HepG2 (cell line): ENCODE results near the gene HPS4. TPM values are rescaled to one million over a fixed set of nuclear protein-coding genes. Genes with fewer than 3 reads are reported as not detected.

Source experiments
- ELF3 ChIP-seq: IDR thresholded peaks from 2 replicates; pipeline ENCODE4 v1.6.1; 2016; ENCODE audit warnings: missing genetic modification reagents, missing compliant biosample characterization
- FOXO1 ChIP-seq: sonication (generic); formaldehyde crosslinking; IDR thresholded peaks from 2 replicates; pipeline ENCODE4 v1.4.0; 2020; ENCODE audit warnings: missing genetic modification reagents
- KLF6 ChIP-seq: IDR thresholded peaks from 2 replicates; pipeline ENCODE4 v1.8.0; 2016; ENCODE audit warnings: missing biosample characterization, missing genetic modification reagents
- ZNF343 ChIP-seq: sonication (generic); formaldehyde crosslinking; IDR thresholded peaks from 2 replicates; pipeline ENCODE4 v1.4.0; 2020; ENCODE audit warnings: mild to moderate bottlenecking, missing genetic modification reagents
- ZNF484 ChIP-seq: sonication (generic); formaldehyde crosslinking; IDR thresholded peaks from 2 replicates; pipeline ENCODE4 v1.5.1; 2020; ENCODE audit warnings: mild to moderate bottlenecking, low read depth, missing genetic modification reagents, borderline replicate concordance
- ZNF737 ChIP-seq: sonication (generic); formaldehyde crosslinking; IDR thresholded peaks from 2 replicates; pipeline ENCODE4 v1.5.0; 2020; ENCODE audit warnings: missing genetic modification reagents, mild to moderate bottlenecking, borderline replicate concordance
- polyA plus RNA-seq, 8 experiments: library from polyadenylated mRNA; depleted of rRNA in 3 of 8; stranded (reverse) in 7 of 8; unstranded in 1 of 8; fragments of >200 nt; fragmentation: Illumina TruSeq in 4 of 8; extraction: Trizol in 4 of 8; gene quantifications; 2 replicates each; pipeline versions ENCODE4 v1.2.1 to v1.2.3, GENCODE V29; 2011 to 2016; ENCODE audit warnings: low read depth in 4 of 8, missing spikeins in 1 of 8, mixed read lengths in 1 of 8; ENCODE audit not compliant: insufficient read depth in 1 of 8
- total RNA-seq, 5 experiments: library from RNA; depleted of rRNA; stranded (reverse); fragments of >200 nt; fragmentation: Illumina TruSeq; extraction: Trizol; gene quantifications; 2 replicates each; pipeline ENCODE4 v1.2.3, GENCODE V29; 2016; ENCODE audit warnings: low read depth in 1 of 5
- TF ChIP-seq, protein P1 (sequence below): sonication (generic); formaldehyde crosslinking; IDR thresholded peaks from 2 replicates; pipeline ENCODE4 v1.8.0; 2022; ENCODE audit warnings: missing genetic modification reagents, low read depth, mild to moderate bottlenecking, borderline replicate concordance
- TF ChIP-seq, protein P2 (sequence below): sonication (generic); formaldehyde crosslinking; IDR thresholded peaks from 2 replicates; pipeline ENCODE4 v1.4.0; 2020; ENCODE audit warnings: missing genetic modification reagents, mild to moderate bottlenecking, borderline replicate concordance
- TF ChIP-seq, protein P3 (sequence below), 2 experiments: sonication (generic) in 1 of 2; formaldehyde crosslinking in 1 of 2; IDR thresholded peaks; 2 replicates each; pipeline versions ENCODE4 v1.4.0 to v1.6.1; 2016 to 2020; ENCODE audit warnings: borderline replicate concordance in 1 of 2, low read depth in 1 of 2, mild to moderate bottlenecking in 1 of 2, missing genetic modification reagents in 1 of 2
- TF ChIP-seq, protein P4 (sequence below): sonication (generic); formaldehyde crosslinking; IDR thresholded peaks from 2 replicates; pipeline ENCODE4 v1.5.1; 2020; ENCODE audit warnings: mild to moderate bottlenecking, missing genetic modification reagents, borderline replicate concordance

HPS4 gene
- total and polyA plus RNA-seq, 2 of the 13 experiments (the other 11 are each of a cell fraction or from before 2014, with no cell fraction given) = 27.4 to 34.0 TPM

DNA sequence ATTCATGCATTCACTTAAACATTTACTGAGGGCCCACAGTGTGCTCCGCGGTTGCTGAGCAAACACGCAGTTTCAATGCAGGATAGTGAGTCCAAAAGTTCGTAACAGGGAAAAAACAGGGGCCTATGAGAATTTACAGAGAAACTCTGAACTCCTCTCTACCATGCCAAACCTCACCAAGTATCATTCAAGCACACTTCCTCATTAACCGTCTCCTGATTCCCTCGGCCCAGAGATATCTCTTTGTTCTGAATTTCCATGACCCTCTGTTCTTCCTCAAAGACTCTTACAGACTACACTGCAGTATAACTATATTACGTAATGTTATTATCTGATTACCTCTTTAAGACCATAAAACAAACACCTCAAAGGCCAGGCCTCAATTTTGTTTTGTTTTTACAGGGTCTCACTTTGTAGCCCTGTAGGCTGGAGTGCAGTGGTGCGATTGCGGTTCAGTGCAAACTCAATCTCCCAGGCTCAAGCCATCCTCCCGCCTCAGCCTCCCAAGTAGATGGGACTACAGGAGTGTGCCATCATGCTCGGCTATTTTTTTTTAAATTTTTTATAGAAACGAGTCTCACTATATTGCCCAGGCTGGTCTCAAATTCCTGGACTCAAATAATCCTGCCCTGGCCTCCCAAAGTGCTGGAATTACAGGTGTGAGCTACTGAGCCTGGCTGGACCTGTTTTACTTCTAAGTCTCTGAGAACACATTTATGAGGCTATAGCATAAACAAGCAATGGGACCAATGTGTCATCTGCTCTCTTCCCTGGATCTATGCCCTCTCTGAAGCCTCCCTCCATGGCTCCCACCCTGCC is 3.6 kb downstream of the HPS4 start (continued):
- TF ChIP-seq, protein P1, sequence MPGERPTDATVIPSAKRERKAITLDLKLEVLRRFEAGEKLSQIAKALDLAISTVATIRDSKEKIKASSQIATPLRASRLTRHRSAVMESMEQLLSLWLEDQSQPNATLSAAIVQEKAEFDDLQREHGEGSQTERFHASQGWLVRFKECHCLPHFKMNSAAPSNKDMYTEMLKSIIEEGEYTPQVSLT (CRISPR knock-in tag) = no peak
- TF ChIP-seq, protein P2, sequence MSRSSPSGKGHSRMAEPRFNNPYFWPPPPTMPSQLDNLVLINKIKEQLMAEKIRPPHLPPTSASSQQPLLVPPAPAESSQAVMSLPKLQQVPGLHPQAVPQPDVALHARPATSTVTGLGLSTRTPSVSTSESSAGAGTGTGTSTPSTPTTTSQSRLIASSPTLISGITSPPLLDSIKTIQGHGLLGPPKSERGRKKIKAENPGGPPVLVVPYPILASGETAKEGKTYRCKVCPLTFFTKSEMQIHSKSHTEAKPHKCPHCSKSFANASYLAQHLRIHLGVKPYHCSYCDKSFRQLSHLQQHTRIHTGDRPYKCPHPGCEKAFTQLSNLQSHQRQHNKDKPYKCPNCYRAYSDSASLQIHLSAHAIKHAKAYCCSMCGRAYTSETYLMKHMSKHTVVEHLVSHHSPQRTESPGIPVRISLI (CRISPR knock-in tag) = 0 out of 2 replicates have a peak, but pooled peaks have one; percentile 36
- TF ChIP-seq ZNF343 = no peak
- TF ChIP-seq ELF3 = peak; percentile 28
- TF ChIP-seq ZNF484 (CRISPR knock-in tag) = no peak
- TF ChIP-seq FOXO1 (CRISPR knock-in tag) = no peak
- TF ChIP-seq ZNF737 (CRISPR knock-in tag) = no peak
- TF ChIP-seq, protein P3, sequence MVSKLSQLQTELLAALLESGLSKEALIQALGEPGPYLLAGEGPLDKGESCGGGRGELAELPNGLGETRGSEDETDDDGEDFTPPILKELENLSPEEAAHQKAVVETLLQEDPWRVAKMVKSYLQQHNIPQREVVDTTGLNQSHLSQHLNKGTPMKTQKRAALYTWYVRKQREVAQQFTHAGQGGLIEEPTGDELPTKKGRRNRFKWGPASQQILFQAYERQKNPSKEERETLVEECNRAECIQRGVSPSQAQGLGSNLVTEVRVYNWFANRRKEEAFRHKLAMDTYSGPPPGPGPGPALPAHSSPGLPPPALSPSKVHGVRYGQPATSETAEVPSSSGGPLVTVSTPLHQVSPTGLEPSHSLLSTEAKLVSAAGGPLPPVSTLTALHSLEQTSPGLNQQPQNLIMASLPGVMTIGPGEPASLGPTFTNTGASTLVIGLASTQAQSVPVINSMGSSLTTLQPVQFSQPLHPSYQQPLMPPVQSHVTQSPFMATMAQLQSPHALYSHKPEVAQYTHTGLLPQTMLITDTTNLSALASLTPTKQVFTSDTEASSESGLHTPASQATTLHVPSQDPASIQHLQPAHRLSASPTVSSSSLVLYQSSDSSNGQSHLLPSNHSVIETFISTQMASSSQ (IDR thresholded peaks at IDR 0.05; ENCODE audit: low read depth) = no peak
- TF ChIP-seq, protein P3 (CRISPR knock-in tag; IDR thresholded peaks at IDR 0.05; ENCODE audit: borderline replicate concordance) = no peak
- TF ChIP-seq, protein P4, sequence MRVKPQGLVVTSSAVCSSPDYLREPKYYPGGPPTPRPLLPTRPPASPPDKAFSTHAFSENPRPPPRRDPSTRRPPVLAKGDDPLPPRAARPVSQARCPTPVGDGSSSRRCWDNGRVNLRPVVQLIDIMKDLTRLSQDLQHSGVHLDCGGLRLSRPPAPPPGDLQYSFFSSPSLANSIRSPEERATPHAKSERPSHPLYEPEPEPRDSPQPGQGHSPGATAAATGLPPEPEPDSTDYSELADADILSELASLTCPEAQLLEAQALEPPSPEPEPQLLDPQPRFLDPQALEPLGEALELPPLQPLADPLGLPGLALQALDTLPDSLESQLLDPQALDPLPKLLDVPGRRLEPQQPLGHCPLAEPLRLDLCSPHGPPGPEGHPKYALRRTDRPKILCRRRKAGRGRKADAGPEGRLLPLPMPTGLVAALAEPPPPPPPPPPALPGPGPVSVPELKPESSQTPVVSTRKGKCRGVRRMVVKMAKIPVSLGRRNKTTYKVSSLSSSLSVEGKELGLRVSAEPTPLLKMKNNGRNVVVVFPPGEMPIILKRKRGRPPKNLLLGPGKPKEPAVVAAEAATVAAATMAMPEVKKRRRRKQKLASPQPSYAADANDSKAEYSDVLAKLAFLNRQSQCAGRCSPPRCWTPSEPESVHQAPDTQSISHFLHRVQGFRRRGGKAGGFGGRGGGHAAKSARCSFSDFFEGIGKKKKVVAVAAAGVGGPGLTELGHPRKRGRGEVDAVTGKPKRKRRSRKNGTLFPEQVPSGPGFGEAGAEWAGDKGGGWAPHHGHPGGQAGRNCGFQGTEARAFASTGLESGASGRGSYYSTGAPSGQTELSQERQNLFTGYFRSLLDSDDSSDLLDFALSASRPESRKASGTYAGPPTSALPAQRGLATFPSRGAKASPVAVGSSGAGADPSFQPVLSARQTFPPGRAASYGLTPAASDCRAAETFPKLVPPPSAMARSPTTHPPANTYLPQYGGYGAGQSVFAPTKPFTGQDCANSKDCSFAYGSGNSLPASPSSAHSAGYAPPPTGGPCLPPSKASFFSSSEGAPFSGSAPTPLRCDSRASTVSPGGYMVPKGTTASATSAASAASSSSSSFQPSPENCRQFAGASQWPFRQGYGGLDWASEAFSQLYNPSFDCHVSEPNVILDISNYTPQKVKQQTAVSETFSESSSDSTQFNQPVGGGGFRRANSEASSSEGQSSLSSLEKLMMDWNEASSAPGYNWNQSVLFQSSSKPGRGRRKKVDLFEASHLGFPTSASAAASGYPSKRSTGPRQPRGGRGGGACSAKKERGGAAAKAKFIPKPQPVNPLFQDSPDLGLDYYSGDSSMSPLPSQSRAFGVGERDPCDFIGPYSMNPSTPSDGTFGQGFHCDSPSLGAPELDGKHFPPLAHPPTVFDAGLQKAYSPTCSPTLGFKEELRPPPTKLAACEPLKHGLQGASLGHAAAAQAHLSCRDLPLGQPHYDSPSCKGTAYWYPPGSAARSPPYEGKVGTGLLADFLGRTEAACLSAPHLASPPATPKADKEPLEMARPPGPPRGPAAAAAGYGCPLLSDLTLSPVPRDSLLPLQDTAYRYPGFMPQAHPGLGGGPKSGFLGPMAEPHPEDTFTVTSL (CRISPR knock-in tag) = 0 out of 2 replicates have a peak, but pooled peaks have one; percentile 28
- TF ChIP-seq KLF6 (CRISPR knock-in tag) = no peak
